ENCODE data around the gene CUTA.
A peak's percentile ranks its signal among the peaks of the same experiment; 100 is the strongest.
"Not testable (repeated sequence)": the region's sequence is repeated elsewhere in the genome, so short reads cannot be mapped to it uniquely, and the experiment has no call there.

Gene CUTA

DNA sequence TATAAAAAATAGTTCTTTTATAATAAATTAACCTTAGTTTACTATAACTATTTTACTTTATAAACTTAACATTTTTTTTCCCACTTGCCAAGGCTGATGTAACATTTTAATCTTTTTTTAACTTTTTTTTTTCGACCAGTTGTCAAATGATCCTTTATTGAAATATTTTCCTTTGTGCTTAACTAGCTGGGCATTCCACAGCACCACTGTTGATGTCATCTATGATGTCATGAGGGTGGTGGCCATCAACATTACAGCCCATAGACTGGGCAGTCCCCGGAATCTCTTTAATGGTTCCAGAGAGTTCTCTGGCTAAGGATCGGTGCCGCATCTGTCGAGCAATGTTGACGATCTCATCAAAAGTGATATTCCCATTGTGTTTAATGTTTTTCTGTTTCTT is 18.0 kb downstream of the CUTA start:
- DNase-seq, result not testable (repeated sequence)

DNA sequence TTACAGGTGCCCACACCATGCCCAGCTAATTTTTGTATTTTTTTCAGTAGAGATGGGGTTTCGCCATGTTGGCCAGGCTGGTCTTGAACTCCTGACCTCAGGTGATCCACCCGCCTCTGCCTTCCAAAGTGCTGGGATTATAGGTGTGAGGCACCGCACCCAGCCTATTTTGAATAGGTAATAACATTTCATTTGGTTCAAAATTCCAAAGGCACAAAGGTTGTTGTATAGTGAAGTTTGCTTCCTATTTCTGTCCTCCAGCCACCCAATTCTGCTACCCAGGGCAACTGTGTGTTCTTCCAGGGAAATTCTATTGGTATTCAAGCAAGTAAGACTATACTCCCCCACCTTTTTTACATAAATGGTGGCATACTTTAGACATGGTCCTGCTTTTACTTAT is 19.3 kb downstream of the CUTA start:
- DNase-seq, result not testable (repeated sequence)

- DNase-seq, result no peak
Observed at GRCh38 chr6:33397541-33397940, 20.4 kb downstream of the CUTA start.

DNA sequence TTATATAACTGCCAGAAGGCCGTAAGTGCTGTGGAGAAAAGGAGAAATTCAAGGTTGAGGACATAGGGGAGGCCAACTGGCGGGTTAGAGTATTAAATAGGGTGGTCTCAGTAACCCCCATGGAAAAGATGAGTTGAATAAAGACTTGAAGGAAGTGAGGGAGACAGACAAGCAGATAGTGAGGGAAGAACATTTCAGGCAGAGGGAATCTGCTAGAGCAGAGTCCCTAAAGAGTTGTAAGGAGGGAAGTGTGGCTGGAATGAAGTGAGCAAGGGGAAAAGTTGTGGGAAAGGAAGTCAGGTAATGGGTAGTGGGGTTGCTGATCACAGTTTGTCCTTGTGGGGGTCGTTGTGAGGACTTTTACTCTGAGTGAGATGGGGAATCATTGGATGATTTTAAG is 24.9 kb downstream of the CUTA start:
- no peak for DNase-seq

DNA sequence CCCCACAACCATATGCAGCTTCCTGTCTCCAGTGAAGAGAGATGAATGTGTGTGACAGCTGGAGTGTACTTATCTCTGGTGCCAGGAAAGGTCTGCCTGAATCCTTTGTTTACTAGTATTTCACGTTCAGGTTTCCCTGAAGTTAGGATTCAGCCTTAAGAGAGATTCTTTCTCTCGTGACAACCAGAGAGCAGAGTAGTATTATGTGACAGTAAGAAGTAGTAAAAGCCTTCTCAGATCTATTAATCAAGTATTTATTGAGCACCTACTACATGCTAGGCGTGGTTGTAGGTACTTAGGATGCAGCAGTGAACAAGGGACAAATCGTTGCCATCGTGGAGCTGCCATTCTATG is 25.3 kb downstream of the CUTA start:
- peak; percentile 68 for DNase-seq

DNA sequence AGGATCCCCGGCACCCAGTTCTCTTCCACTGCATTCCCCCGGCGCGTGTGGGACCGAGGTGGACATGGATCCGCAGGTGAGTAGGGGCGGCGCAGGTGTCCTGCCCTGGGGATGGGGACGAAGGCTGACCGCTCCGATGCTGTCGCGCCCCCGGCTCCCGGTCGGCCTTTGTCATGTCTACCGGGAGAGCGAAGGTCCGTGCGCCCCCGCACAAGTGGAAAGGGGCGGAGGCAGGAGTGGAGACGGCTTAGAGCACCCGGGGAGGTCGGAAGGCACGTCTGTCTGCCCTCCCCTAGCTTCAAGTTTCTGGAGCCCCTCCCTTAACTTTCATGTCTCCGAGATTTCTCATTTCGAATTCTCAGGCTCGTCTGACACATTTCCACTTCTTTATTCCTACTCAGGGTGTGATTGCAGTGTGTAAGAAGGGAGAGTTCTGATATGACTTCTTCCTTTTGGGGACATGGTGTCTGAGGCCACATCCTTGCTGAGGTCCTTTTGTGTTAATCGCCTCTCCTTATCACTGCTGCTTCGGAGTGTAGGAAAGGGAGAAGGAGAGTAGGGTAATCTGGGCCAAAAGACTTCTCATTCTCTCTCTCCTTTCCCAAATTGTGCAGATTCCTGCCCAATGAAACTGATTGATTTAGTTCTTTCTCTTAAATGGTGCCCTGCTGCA is 25.8 kb downstream of the CUTA start:
- peak; percentile 68 for DNase-seq

DNA sequence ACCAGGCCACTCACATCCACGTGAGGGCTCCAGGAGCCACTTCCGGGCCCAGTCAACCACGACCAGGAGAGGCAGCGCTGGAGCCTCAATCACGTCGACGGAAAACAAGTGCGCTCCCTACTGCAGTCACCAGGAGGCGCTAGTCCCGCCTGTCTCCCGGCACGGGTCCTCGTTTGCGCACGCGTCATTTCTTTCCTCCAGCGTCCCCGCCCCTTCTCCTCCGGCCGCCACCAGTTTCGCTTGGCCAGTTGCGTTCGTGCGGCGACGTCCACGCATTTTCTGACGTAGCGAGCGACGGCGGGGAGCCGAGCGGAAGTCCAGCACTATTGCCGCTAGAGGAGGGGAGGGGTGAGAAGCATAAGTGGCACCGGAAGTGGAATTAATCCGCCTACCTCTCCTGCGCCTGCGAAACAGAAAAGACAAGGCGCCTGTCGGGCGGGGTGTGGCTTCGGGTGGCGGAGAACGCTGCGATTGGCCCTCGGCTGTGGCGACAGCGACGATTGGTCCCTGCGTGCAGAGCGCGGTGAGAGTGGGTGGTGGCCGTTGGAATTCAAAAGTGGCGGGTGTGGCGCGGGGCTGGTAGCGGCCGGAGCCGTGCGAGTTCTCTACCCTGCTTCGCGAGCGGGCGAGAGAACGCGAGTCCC is 26.5 kb downstream of the CUTA start, which contains the start of gene KIFC1:
KIFC1 (plus strand) TSS at position 546 of the 644 bp plus-strand sequence. CDS start 163 bp downstream, outside the sequence.
- peak; percentile 100 for DNase-seq

DNA sequence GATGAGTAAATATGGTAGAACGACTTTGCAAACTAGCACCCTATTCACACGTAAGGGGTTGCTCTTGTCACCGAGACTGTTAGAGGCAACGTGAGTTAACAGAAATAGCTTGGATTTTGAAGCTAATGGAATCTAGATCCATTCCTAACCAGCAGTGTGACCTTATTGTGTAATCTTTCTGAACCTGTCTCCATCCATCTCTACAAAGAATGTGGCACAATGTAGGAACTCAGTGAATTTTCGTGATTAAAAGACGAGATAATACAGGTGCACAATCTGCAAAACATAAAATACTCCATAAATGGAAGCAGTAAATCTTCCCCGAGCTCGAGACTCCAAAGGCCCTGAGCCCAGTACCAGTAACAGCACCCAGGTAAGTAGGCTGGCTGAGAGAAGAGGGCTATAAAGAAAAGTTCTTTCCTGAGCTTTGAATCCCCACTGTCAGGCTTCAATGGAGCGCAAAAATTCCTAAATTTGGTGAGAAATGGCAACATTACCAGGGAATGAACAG is 27.1 kb downstream of the CUTA start:
- DNase-seq, result no peak

DNA sequence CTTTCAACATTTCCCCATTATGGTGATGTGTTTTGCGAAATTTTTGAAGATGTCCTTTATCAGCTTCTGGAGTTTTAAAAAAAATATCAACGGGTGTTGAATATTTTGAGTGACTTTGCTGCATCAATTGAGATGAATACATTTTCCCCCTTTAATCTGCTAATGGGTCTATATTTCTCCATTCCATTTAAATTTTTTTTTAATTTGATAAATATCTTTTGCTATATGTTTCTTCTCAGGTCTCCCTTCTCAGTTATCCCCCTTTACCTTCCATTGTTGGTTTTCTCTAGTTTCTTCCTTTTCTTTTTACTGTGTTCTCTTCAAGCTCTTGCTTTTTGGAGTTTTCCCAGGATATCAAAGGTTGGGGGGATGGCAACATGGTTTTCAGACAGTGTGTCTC is 27.7 kb downstream of the CUTA start:
- no peak for DNase-seq

DNA sequence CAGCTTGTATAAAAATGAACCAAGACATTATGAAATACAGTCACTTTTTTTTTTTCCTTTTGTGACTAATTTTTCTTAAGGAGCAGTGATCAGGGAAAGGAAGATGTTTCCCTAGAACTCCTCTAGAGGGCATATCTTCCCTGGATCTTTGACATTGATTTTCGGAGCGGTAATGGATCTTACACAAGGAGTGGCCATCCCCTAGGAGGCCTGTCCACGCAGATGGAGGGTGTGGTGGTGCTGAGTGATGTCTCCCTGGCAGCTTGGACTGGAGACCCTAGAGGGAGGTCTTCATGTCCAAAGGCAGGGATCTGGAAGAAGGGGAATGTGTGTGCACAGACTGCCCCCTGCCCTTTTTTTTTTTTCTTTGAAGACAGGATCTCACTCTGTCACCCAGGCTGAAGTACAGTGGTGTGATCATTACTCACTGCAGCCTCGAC is 33.3 kb downstream of the CUTA start:
- peak; percentile 50 for DNase-seq

DNA sequence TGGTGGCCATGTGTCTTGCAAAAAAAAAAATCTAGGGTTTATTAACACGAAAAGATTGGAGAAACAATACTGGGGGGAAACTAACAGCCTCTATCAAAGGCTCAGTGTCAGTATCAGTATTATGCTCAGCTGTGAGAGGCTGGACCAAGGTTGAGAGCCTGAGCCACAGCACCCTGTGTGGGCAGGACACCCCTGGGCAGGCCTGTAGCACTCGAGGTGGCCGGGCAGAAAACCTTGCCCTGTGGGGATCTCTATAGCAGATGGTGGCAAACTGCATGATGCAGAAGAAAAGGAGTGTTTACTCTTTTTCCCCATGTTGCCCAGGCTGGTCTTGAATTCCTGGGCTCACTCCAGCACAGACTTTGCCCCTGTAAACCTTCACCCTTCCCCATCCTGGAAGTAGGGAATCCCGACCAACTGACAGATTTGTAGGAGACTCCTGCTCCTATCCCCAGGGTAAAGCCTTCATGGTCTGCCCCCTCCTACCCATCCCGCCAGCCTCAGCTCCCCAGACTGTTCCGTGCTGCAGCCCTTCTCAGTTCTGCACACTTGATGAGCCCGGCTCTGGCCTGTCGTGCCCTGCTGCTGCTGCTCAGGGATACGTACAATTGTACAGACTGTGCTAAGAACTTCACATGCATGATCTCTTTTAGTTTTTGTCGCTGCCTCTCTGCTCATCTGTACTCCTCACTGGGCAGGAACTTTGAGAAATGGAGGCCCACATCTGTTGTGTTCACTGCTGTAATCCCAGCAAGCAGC is 34.3 kb downstream of the CUTA start:
- DNase-seq, result no peak

DNA sequence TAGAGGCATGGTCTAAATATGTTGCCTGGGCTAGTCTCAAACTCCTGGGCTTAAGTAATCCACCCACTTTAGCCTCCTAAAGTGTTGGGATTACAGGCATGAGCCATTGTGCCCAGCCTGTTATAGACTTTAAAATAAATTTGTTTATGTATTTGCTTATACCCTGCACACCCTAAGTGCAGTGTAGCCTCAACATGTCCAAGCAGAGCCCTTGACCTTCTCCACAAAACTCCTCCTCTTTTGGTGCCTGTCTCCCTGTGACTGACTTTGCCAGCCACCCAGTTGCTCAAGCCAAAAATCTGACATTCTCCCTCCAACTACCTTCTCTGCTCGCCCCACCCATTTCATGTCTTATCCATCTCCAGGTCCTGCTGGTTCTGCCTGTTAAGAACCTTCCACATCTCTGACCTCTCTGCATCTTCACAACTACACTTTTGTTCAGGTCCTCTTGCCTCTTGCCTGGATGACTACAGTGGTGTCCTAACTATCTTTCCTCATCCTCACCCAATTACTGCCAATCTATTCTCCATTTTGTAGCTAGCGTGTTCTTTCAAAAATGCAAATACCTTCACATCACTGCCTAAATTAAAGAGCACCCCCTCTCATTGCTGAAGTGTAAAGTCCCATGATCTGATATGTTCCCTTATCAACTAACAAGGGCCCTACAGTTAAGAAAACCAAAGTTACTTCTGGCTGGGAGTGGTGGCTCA is 37.5 kb downstream of the CUTA start:
- no peak for DNase-seq

DNA sequence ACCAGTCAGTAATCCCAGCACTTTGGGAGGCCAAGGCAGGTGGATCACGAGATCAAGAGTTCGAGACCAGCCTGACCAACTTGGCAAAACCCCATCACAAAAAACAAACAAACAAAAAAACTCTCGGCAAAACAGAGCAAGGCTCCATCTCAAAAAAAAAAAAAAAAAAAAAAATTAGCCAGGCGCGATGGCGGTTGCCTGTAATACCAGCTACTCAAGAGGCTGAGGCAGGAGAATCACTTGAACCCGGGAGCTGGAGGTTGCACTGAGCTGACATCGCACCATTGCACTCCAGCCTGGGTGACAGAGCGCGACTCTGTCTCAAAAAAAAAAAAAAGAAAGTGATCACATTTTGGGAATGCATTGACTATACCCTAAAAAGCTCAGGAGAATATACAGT is 38.7 kb downstream of the CUTA start:
- not testable (repeated sequence) for DNase-seq

DNA sequence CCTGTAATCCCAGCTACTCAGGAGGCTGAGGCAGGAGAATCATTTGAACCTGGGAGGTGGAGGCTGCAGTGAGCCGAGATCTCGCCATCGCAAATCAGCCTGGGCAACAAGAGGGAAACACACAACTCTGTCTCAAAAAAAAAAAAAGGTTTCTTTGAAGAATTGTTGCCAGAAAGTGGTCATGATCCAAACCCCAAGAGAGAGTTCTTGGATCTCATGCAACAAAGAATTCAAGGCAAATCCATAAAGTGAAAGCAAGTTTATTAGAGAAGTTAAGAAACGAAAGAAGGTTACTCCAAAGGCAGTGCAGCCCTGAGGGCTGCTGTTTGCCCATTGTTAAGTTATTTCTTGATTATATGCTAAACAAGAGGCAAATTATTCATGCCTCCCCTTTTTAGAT is 40.7 kb downstream of the CUTA start:
- DNase-seq, result no peak

- peak; percentile 44 for DNase-seq
Observed at GRCh38 chr6:33375143-33375671, 42.7 kb downstream of the CUTA start.

GRCh38 chr6:33373960-33374910 is 43.7 kb downstream of the CUTA start:
- DNase-seq, result no peak

DNA sequence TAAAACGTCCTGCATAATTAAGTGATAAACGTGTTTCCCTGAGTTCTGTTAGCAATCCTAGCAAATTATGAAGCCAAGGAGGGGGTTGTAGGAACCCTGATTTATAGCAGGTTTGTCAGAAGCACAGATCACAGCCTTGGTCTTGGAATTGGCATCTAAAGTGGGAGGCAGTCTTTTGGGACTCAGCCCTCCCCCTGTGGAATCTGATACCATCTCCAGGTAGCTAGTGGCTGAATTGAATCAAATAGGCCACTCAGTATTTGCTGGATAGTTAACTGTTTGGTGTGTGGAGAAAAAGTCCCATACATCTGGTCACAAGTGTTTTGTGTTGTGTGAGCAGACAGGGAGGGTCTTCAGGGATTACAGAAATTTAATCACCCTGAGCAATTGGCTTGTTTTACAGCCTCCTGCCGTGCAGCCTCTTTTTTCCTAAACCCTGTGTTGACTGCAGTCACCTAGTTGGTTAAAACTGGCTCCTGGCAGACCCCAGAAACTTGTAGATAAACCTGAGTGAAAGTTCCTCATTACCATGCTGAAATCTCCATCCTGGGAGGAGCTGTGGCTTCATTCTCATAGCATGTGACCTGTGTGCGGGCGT is 45.3 kb downstream of the CUTA start:
- DNase-seq, result peak; percentile 84

DNA sequence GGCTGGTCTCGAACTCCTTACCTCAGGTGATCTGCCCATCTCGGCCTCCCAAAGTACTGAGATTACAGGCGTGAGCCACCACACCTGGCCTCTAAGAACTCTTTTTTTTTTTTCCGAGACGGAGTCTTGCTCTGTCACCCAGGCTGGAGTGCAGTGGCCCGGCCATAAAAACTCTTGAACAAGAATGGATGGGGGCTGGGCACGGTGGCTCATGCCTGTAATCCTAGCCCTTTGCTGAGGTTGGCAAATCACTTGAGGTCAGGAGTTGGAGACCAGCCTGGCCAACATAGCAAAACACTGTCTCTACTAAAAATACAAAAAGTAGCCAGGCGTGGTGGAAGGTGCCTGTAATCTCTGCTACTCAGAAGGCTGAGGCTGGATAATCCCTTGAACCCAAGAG is 46.0 kb downstream of the CUTA start:
- not testable (repeated sequence) for DNase-seq

- DNase-seq, result not testable (repeated sequence)
Observed at GRCh38 chr6:33367715-33368025, 50.2 kb downstream of the CUTA start.

DNA sequence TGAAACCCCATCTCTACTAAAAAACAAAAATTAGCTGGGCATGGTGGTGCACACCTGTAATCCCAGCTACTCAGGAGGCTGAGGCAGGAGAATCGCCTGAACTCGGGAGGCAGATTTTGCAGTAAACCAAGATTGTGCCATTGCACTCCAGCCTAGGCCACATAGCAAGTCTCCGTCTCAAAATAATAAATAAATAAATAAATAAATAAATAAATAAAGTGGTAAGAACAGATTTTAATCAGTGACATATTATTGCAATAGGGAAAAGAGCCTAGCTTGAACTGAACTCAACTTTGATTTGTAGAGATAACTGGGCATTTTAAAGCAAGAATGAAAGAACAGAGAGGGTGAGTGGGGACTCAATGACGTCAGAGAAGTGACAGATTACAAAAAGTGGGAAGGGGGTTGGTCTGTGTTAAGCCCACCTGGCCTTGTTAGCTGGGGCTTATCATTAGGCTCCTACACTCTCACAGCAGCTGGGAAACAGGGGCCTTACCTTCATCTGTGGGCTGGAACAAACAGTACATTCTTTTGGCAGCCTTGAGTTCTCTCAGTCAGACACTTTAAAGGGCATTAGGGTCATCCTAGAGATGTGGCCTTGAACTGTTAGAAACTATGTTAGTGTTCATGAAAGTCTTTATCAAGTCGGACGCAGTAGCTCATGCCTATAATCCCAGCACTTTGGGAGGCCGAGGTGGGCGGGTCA is 50.7 kb downstream of the CUTA start:
- peak; percentile 43 for DNase-seq
